Activated naive CD4-positive, alpha-beta T cell treated with anti-CD3 and anti-CD28 coated beads, Interleukin-2, amount 10 ng/mL, durations not matched to agents 7 days and 5 days (primary cell): ENCODE measurements around the gene TEKT3.

Experiments used
- CTCF ChIA-PET: fragments of 350-600 bp; sonication (Branson Sonifier 250); formaldehyde crosslinking; loops from one replicate; lab custom pipeline; 2021; ENCODE audit warnings: antibody characterized with exemption; lab: Charles Lee
- DNase-seq: peaks from one replicate; pipeline ENCODE4 v3.0.0-alpha.2; 2020
- H3K27ac Mint-ChIP-seq: one replicate; pipeline ENCODE4 v1.8.0; 2021; ENCODE audit warnings: mild to moderate bottlenecking, moderate library complexity, mixed read lengths
- H3K27me3 Mint-ChIP-seq: one replicate; pipeline ENCODE4 v1.8.0; 2021; ENCODE audit warnings: mild to moderate bottlenecking, mixed read lengths
- H3K36me3 Mint-ChIP-seq: one replicate; pipeline ENCODE4 v1.8.0; 2021; ENCODE audit warnings: mixed read lengths
- H3K4me1 Mint-ChIP-seq: one replicate; pipeline ENCODE4 v1.8.0; 2021; ENCODE audit warnings: mixed read lengths
- H3K4me3 Mint-ChIP-seq: one replicate; pipeline ENCODE4 v1.8.0; 2021; ENCODE audit warnings: mild to moderate bottlenecking, moderate library complexity, mixed read lengths
- H3K9me3 Mint-ChIP-seq: one replicate; pipeline ENCODE4 v1.8.0; 2021; ENCODE audit warnings: mixed read lengths

Gene TEKT3

DNA sequence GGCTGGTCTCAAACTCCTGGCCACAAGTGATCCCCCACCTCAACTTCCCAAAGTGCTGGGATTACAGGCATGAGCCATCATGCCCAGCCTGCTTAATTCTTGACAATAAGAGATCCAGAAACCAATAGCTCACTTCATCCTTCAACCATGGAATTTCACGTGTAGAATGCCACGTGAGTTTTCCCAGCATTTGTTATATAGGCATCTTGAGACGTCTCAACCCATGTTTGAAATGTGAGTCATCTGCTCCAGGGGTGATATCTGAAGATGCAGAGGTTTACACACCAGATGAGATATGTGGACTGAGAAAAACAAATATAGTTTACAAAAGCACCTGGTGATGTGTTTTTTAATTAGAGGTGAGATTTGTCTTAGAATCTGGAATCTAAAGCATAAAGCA lies 7.1 kb downstream of the TEKT3 start:
- Mint-ChIP-seq H3K4me1 (no peaks in the 10 kb centered on the region), H3K27ac (no peak overlapping the region), H3K9me3 (no peaks in the 10 kb centered on the region), H3K4me3 (no peak overlapping the region), H3K36me3 (no peaks in the 10 kb centered on the region), H3K27me3 (peaks cover 4% of the 10 kb centered on the region)
- CTCF ChIA-PET, result no interaction called here
- DNase-seq, result no peak

- Mint-ChIP-seq H3K4me3 (no peak overlapping the region), H3K9me3 (no peaks in the 10 kb centered on the region), H3K27me3 (peaks cover 4% of the 10 kb centered on the region), H3K27ac (no peak overlapping the region), H3K36me3 (no peaks in the 10 kb centered on the region), H3K4me1 (no peaks in the 10 kb centered on the region)
- CTCF ChIA-PET, result no interaction called here
- no peak for DNase-seq
Observed at GRCh38 chr17:15332338-15332737, 9.1 kb downstream of the TEKT3 start.

- DNase-seq, result no peak
- Mint-ChIP-seq H3K9me3 (no peaks in the 10 kb centered on the region), H3K27me3 (peaks cover 4% of the 10 kb centered on the region), H3K27ac (no peak overlapping the region), H3K36me3 (no peaks in the 10 kb centered on the region), H3K4me3 (no peak overlapping the region), H3K4me1 (no peaks in the 10 kb centered on the region)
- CTCF ChIA-PET, result no interaction called here
Observed at GRCh38 chr17:15323131-15323530, 18.3 kb downstream of the TEKT3 start.

GRCh38 chr17:15321556-15322251 lies 19.7 kb downstream of the TEKT3 start:
- Mint-ChIP-seq H3K4me3 (no peak overlapping the region), H3K27me3 (peaks cover 4% of the 10 kb centered on the region), H3K9me3 (no peaks in the 10 kb centered on the region), H3K36me3 (no peaks in the 10 kb centered on the region), H3K27ac (no peak overlapping the region), H3K4me1 (no peaks in the 10 kb centered on the region)
- CTCF ChIA-PET, result no interaction called here
- no peak for DNase-seq

GRCh38 chr17:15319452-15320010 lies 21.9 kb downstream of the TEKT3 start:
- H3K4me3 Mint-ChIP-seq, result no peak overlapping the region
- CTCF ChIA-PET, result no interaction called here
- H3K27ac Mint-ChIP-seq, result no peak overlapping the region
- H3K4me1 Mint-ChIP-seq, result no peaks in the 10 kb centered on the region
- H3K27me3 Mint-ChIP-seq, result peaks cover 4% of the 10 kb centered on the region
- DNase-seq, result no peak
- no peaks in the 10 kb centered on the region for H3K36me3 Mint-ChIP-seq
- no peaks in the 10 kb centered on the region for H3K9me3 Mint-ChIP-seq

GRCh38 chr17:15311996-15312395 lies 29.4 kb downstream of the TEKT3 start:
- Mint-ChIP-seq H3K27me3 (peaks cover 5% of the 10 kb centered on the region), H3K4me3 (no peak overlapping the region), H3K27ac (no peak overlapping the region), H3K9me3 (no peaks in the 10 kb centered on the region), H3K4me1 (no peaks in the 10 kb centered on the region), H3K36me3 (no peaks in the 10 kb centered on the region)
- CTCF ChIA-PET, result no interaction called here
- DNase-seq, result no peak

GRCh38 chr17:15309793-15310192 lies 31.6 kb downstream of the TEKT3 start:
- H3K4me1 Mint-ChIP-seq, result peaks cover 2% of the 10 kb centered on the region
- peaks cover 5% of the 10 kb centered on the region for H3K27me3 Mint-ChIP-seq
- no peak for DNase-seq
- no peaks in the 10 kb centered on the region for H3K9me3 Mint-ChIP-seq
- H3K27ac Mint-ChIP-seq, result no peak overlapping the region
- CTCF ChIA-PET, result no interaction called here
- no peak overlapping the region for H3K4me3 Mint-ChIP-seq
- no peaks in the 10 kb centered on the region for H3K36me3 Mint-ChIP-seq

- no peaks in the 10 kb centered on the region for H3K36me3 Mint-ChIP-seq
- no peak for DNase-seq
- H3K4me1 Mint-ChIP-seq, result peaks cover 2% of the 10 kb centered on the region
- no peak overlapping the region for H3K4me3 Mint-ChIP-seq
- H3K27ac Mint-ChIP-seq, result no peak overlapping the region
- CTCF ChIA-PET, result no interaction called here
- H3K27me3 Mint-ChIP-seq, result peaks cover 3% of the 10 kb centered on the region
- no peaks in the 10 kb centered on the region for H3K9me3 Mint-ChIP-seq
Observed at GRCh38 chr17:15309236-15309635, 32.2 kb downstream of the TEKT3 start.

GRCh38 chr17:15308758-15309157 lies 32.6 kb downstream of the TEKT3 start:
- H3K27ac Mint-ChIP-seq, result no peak overlapping the region
- H3K4me1 Mint-ChIP-seq, result peaks cover 2% of the 10 kb centered on the region
- CTCF ChIA-PET, result no interaction called here
- DNase-seq, result no peak
- no peaks in the 10 kb centered on the region for H3K9me3 Mint-ChIP-seq
- H3K4me3 Mint-ChIP-seq, result no peak overlapping the region
- H3K36me3 Mint-ChIP-seq, result no peaks in the 10 kb centered on the region
- H3K27me3 Mint-ChIP-seq, result no peaks in the 10 kb centered on the region

DNA sequence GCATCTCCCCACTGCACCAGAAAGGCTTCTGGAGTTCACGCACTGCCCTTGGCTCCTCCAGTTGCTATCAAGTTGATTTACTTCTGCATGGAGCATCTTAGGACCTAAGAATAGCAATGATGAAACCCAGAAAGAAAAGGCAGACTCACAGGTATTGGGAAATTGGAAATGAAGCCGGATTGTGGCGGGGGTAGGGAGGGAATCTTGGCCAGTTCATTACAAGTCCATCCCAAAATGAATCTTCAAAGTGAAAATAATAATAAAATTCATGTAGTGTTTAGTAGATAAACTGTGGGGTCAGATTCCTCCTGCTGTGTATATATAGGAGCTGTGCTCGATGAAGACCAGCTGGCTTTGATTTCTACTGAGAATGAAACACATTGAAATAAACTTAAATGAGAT lies 33.7 kb downstream of the TEKT3 start:
- Mint-ChIP-seq H3K27ac (no peak overlapping the region), H3K27me3 (no peaks in the 10 kb centered on the region)

DNA sequence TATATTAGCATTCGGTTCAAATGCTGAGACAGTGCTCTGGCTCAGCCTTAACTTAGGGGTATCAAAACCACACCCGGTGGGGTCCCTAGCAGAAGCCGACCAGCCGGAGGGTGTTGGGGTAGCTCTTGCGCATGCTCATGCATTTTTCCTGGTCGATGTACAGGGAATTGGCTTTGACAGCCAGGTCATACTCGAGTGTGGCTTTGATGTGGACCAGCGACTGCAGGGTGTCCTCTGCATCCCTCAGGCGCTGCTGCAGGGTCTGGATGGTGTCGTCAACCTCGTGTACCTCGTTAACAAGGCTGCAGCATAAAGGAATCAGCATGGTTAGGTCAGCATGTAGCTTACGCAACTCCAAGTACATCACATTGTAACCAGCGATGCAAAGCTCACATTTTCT lies 37.5 kb downstream of the TEKT3 start:
- CTCF ChIA-PET, result no interaction called here
- Mint-ChIP-seq H3K36me3 (no peaks in the 10 kb centered on the region), H3K4me1 (peaks cover 2% of the 10 kb centered on the region), H3K4me3 (no peak overlapping the region), H3K27me3 (no peaks in the 10 kb centered on the region), H3K27ac (no peak overlapping the region), H3K9me3 (no peaks in the 10 kb centered on the region)
- no peak for DNase-seq

More for the DNA sequence above, 33.7 kb downstream of the TEKT3 start:
- Mint-ChIP-seq H3K4me1 (peaks cover 2% of the 10 kb centered on the region), H3K36me3 (no peaks in the 10 kb centered on the region), H3K4me3 (no peak overlapping the region), H3K9me3 (no peaks in the 10 kb centered on the region)
- DNase-seq, result no peak
- CTCF ChIA-PET, result no interaction called here

DNA sequence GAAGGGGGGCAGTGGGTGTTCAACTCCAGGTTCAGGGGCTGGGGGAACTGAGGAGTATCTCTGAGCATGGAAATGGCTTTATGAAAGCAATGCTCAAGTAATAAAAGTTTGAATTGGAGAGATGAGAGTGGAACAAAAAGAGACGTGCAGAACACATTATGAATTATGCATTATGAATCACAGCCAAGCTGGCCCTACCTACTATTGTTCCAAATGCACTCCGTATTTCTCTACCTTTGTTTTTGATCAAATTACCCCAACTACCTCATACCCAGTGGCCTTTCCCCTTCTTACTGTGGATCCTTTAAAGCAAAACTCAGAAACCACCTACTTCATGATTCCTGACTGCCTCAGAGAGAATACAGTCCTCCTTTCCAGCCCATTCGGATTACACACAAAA lies 38.1 kb downstream of the TEKT3 start:
- H3K4me3 Mint-ChIP-seq, result no peak overlapping the region
- CTCF ChIA-PET, result no interaction called here
- no peaks in the 10 kb centered on the region for H3K9me3 Mint-ChIP-seq
- H3K27me3 Mint-ChIP-seq, result no peaks in the 10 kb centered on the region
- no peaks in the 10 kb centered on the region for H3K36me3 Mint-ChIP-seq
- H3K4me1 Mint-ChIP-seq, result peaks cover 2% of the 10 kb centered on the region
- no peak for DNase-seq
- H3K27ac Mint-ChIP-seq, result no peak overlapping the region

GRCh38 chr17:15301845-15302244 lies 39.6 kb downstream of the TEKT3 start:
- no peak overlapping the region for H3K27ac Mint-ChIP-seq
- no peaks in the 10 kb centered on the region for H3K9me3 Mint-ChIP-seq
- peaks cover 2% of the 10 kb centered on the region for H3K4me1 Mint-ChIP-seq
- no peaks in the 10 kb centered on the region for H3K27me3 Mint-ChIP-seq
- no peak for DNase-seq
- H3K4me3 Mint-ChIP-seq, result no peak overlapping the region
- H3K36me3 Mint-ChIP-seq, result no peaks in the 10 kb centered on the region
- CTCF ChIA-PET, result no interaction called here

DNA sequence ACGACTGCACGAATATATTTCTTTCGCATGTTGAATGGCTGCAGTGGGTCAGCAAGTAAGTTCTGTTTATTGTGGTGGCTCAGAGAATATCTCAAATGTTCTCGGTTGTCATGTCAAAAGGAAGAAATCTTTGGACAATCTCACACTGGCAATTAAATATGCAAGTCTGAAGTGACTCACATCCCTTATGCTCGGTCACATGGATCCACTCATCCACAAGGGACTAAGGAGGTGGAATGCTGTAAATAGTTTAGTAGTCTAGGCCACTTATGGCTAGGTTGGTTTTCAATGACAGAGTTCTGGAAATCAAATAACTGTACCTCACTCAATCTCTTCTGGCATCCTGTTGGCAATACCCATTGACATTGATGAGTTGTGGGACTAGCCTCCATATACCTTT lies 43.2 kb downstream of the TEKT3 start:
- H3K27ac Mint-ChIP-seq, result no peak overlapping the region
- CTCF ChIA-PET, result no interaction called here

GRCh38 chr17:15293558-15293957 lies 47.8 kb downstream of the TEKT3 start:
- no peaks in the 10 kb centered on the region for H3K9me3 Mint-ChIP-seq
- CTCF ChIA-PET, result no interaction called here
- peaks cover 3% of the 10 kb centered on the region for H3K27me3 Mint-ChIP-seq
- no peaks in the 10 kb centered on the region for H3K4me1 Mint-ChIP-seq
- no peak overlapping the region for H3K27ac Mint-ChIP-seq
- H3K4me3 Mint-ChIP-seq, result no peak overlapping the region
- DNase-seq, result no peak
- no peaks in the 10 kb centered on the region for H3K36me3 Mint-ChIP-seq

More for the DNA sequence above, 43.2 kb downstream of the TEKT3 start:
- no peaks in the 10 kb centered on the region for H3K36me3 Mint-ChIP-seq
- H3K9me3 Mint-ChIP-seq, result no peaks in the 10 kb centered on the region
- H3K27me3 Mint-ChIP-seq, result no peaks in the 10 kb centered on the region
- DNase-seq, result no peak
- no peak overlapping the region for H3K4me3 Mint-ChIP-seq
- H3K4me1 Mint-ChIP-seq, result no peaks in the 10 kb centered on the region
